MM.1S (cell line): Measurements from ENCODE around the gene PTPN12.

Source experiments
- EZH2 ChIP-seq: fragments of 300-600 bp; sonication (generic); optimal IDR thresholded peaks from 2 replicates; pipeline ENCODE3; 2017; ENCODE audit warnings: low read depth, mild to moderate bottlenecking, antibody characterized with exemption, low read length, mixed read lengths
- EZH2phosphoT487 ChIP-seq: fragments of 300-600 bp; sonication (generic); IDR thresholded peaks from 2 replicates; pipeline ENCODE4 v1.6.1; 2018; ENCODE audit warnings: antibody characterized with exemption, low read length
- TF ChIP-seq, protein P1 (sequence below): fragments of 300-600 bp; sonication (generic); IDR thresholded peaks from 2 replicates; pipeline ENCODE4 v1.5.1; 2016; ENCODE audit warnings: antibody characterized with exemption, low read length, mixed read lengths

DNA sequence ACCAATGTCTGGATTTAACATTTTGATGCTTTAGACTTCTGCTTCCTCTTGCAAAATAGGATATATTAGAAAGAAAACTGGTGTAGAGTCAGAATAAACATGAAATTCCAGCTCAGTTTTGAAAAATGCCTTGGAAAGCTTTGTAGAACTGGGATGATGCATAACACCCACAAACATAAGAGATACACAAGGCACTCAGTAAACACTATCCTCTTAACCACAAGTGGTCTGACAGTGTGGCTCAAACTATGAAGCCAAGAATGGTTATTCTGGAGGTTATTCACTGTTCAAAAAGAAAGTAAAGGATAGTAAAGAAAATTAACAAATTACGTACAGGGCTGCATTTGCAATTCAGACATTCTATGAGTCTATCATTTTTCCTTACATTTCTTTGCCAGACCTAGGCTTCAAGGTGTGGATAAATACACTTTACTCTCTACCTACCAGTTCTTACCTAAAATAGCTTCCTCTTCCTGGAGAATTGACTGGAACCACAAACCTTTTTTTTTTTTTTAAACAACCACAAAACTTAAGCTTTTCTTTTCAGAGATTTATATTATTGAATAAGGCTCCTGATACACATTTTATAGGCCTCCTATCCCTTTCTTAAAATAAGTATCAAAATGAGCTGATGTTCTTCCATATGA is 150.1 kb downstream of the PTPN12 start:
- TF ChIP-seq, protein P1, sequence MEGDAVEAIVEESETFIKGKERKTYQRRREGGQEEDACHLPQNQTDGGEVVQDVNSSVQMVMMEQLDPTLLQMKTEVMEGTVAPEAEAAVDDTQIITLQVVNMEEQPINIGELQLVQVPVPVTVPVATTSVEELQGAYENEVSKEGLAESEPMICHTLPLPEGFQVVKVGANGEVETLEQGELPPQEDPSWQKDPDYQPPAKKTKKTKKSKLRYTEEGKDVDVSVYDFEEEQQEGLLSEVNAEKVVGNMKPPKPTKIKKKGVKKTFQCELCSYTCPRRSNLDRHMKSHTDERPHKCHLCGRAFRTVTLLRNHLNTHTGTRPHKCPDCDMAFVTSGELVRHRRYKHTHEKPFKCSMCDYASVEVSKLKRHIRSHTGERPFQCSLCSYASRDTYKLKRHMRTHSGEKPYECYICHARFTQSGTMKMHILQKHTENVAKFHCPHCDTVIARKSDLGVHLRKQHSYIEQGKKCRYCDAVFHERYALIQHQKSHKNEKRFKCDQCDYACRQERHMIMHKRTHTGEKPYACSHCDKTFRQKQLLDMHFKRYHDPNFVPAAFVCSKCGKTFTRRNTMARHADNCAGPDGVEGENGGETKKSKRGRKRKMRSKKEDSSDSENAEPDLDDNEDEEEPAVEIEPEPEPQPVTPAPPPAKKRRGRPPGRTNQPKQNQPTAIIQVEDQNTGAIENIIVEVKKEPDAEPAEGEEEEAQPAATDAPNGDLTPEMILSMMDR = no peak
- no peak for TF ChIP-seq EZH2phosphoT487
- no peak for TF ChIP-seq EZH2
